ENCODE results near the gene NUDT16L1. TPM values are rescaled to one million over a fixed set of nuclear protein-coding genes. Genes with fewer than 3 reads are reported as not detected.

Gene NUDT16L1
- polyA plus RNA-seq, 1 donor from 2014 or later = 125 TPM

GRCh38 chr16:4687946-4688673 is 5.3 kb upstream of the NUDT16L1 start:
- no peak overlapping the region for H3K27ac ChIP-seq (ENCODE audit: low read length)
- no peaks in the 10 kb centered on the region for H3K9me3 ChIP-seq (ENCODE audit: low read length)
- H3K4me2 ChIP-seq (ENCODE audit: low read length) = no peak overlapping the region
- H3K27me3 ChIP-seq (ENCODE audit: insufficient read depth, low read depth, low read length) = no peaks in the 10 kb centered on the region
- H3K9ac ChIP-seq (ENCODE audit: low read length) = no peak overlapping the region
- no peaks in the 10 kb centered on the region for H3K79me2 ChIP-seq (replicated peaks; ENCODE audit: insufficient read depth, low read length)
- TF ChIP-seq, protein P1, sequence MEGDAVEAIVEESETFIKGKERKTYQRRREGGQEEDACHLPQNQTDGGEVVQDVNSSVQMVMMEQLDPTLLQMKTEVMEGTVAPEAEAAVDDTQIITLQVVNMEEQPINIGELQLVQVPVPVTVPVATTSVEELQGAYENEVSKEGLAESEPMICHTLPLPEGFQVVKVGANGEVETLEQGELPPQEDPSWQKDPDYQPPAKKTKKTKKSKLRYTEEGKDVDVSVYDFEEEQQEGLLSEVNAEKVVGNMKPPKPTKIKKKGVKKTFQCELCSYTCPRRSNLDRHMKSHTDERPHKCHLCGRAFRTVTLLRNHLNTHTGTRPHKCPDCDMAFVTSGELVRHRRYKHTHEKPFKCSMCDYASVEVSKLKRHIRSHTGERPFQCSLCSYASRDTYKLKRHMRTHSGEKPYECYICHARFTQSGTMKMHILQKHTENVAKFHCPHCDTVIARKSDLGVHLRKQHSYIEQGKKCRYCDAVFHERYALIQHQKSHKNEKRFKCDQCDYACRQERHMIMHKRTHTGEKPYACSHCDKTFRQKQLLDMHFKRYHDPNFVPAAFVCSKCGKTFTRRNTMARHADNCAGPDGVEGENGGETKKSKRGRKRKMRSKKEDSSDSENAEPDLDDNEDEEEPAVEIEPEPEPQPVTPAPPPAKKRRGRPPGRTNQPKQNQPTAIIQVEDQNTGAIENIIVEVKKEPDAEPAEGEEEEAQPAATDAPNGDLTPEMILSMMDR (IDR thresholded peaks at IDR 0.05; ENCODE audit: poor library complexity, severe bottlenecking) = no peak
- TF ChIP-seq MXI1 (conservative IDR thresholded peaks at IDR 0.05; ENCODE audit: poor library complexity, severe bottlenecking) (no peak), POLR2AphosphoS5 (IDR thresholded peaks at IDR 0.05) (no peak), TAF1 (IDR thresholded peaks at IDR 0.05; ENCODE audit: low read depth) (no peak), EZH2 (IDR thresholded peaks at IDR 0.05; ENCODE audit: borderline replicate concordance, insufficient read depth, low read length, poor library complexity, severe bottlenecking) (no peak), SMC3 (conservative IDR thresholded peaks at IDR 0.05; ENCODE audit: poor library complexity) (no peak), EP300 (conservative IDR thresholded peaks at IDR 0.05; ENCODE audit: poor library complexity, severe bottlenecking) (no peak), RAD21 (conservative IDR thresholded peaks at IDR 0.05) (no peak)
- TF ChIP-seq, protein P2, sequence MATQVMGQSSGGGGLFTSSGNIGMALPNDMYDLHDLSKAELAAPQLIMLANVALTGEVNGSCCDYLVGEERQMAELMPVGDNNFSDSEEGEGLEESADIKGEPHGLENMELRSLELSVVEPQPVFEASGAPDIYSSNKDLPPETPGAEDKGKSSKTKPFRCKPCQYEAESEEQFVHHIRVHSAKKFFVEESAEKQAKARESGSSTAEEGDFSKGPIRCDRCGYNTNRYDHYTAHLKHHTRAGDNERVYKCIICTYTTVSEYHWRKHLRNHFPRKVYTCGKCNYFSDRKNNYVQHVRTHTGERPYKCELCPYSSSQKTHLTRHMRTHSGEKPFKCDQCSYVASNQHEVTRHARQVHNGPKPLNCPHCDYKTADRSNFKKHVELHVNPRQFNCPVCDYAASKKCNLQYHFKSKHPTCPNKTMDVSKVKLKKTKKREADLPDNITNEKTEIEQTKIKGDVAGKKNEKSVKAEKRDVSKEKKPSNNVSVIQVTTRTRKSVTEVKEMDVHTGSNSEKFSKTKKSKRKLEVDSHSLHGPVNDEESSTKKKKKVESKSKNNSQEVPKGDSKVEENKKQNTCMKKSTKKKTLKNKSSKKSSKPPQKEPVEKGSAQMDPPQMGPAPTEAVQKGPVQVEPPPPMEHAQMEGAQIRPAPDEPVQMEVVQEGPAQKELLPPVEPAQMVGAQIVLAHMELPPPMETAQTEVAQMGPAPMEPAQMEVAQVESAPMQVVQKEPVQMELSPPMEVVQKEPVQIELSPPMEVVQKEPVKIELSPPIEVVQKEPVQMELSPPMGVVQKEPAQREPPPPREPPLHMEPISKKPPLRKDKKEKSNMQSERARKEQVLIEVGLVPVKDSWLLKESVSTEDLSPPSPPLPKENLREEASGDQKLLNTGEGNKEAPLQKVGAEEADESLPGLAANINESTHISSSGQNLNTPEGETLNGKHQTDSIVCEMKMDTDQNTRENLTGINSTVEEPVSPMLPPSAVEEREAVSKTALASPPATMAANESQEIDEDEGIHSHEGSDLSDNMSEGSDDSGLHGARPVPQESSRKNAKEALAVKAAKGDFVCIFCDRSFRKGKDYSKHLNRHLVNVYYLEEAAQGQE (IDR thresholded peaks at IDR 0.05; ENCODE audit: borderline replicate concordance) = no peak
- no peaks in the 10 kb centered on the region for H3K9me2 ChIP-seq (ENCODE audit: insufficient read depth, low read length)
- no peaks in the 10 kb centered on the region for H4K20me1 ChIP-seq (ENCODE audit: insufficient read depth)
- H2AFZ ChIP-seq (ENCODE audit: low read depth, low read length) = no peak overlapping the region
- no peaks in the 10 kb centered on the region for H3F3A ChIP-seq (ENCODE audit: insufficient read depth, low read length, poor library complexity, severe bottlenecking)
- H3K4me3 ChIP-seq (ENCODE audit: low read length) = no peak overlapping the region
- no peaks in the 10 kb centered on the region for H3K36me3 ChIP-seq (ENCODE audit: insufficient read depth, low read length)

GRCh38 chr16:4688674-4689045 is 4.7 kb upstream of the NUDT16L1 start:
- no peak overlapping the region for H3K4me3 ChIP-seq (ENCODE audit: low read length)
- no peak overlapping the region for H3K27ac ChIP-seq (ENCODE audit: low read length)
- no peak overlapping the region for H3K4me2 ChIP-seq (ENCODE audit: low read length)
- H3K36me3 ChIP-seq (ENCODE audit: insufficient read depth, low read length) = no peaks in the 10 kb centered on the region
- no peaks in the 10 kb centered on the region for H3K9me3 ChIP-seq (ENCODE audit: low read length)
- no peaks in the 10 kb centered on the region for H3K79me2 ChIP-seq (replicated peaks; ENCODE audit: insufficient read depth, low read length)
- H4K20me1 ChIP-seq (ENCODE audit: insufficient read depth) = no peaks in the 10 kb centered on the region
- H2AFZ ChIP-seq (ENCODE audit: low read depth, low read length) = no peak overlapping the region
- H3K9me2 ChIP-seq (ENCODE audit: insufficient read depth, low read length) = no peaks in the 10 kb centered on the region
- TF ChIP-seq EP300 (conservative IDR thresholded peaks at IDR 0.05; ENCODE audit: poor library complexity, severe bottlenecking) (no peak), POLR2AphosphoS5 (IDR thresholded peaks at IDR 0.05) (no peak), EZH2 (IDR thresholded peaks at IDR 0.05; ENCODE audit: borderline replicate concordance, insufficient read depth, low read length, poor library complexity, severe bottlenecking) (no peak), TAF1 (IDR thresholded peaks at IDR 0.05; ENCODE audit: low read depth) (no peak), RAD21 (conservative IDR thresholded peaks at IDR 0.05) (no peak), SMC3 (conservative IDR thresholded peaks at IDR 0.05; ENCODE audit: poor library complexity) (no peak), MXI1 (conservative IDR thresholded peaks at IDR 0.05; ENCODE audit: poor library complexity, severe bottlenecking) (no peak)
- TF ChIP-seq, protein P2 (IDR thresholded peaks at IDR 0.05; ENCODE audit: borderline replicate concordance) = no peak
- no peaks in the 10 kb centered on the region for H3K27me3 ChIP-seq (ENCODE audit: insufficient read depth, low read depth, low read length)
- no peak overlapping the region for H3K9ac ChIP-seq (ENCODE audit: low read length)
- no peaks in the 10 kb centered on the region for H3F3A ChIP-seq (ENCODE audit: insufficient read depth, low read length, poor library complexity, severe bottlenecking)
